Uterus (tissue), 4 donors: ENCODE data around the gene AGPAT4. TPM values are rescaled to one million over a fixed set of nuclear protein-coding genes. Genes with fewer than 3 reads are reported as not detected.
A peak's percentile ranks its signal among the peaks of the same experiment; 100 is the strongest.

Experiments used
- DNase-seq, 2 donors: peaks; one replicate each; pipeline ENCODE4 v3.0.0-alpha.2; 2019 to 2020
- H3K27ac ChIP-seq, 2 donors: fragments of 200-600 bp; sonication (generic); 1 replicate in 1 of 2; 2 replicates in 1 of 2; pipeline ENCODE4 v1.5.1; 2016 to 2018
- H3K27me3 ChIP-seq, 2 donors: fragments of 200-600 bp; sonication (generic); one replicate each; pipeline ENCODE4 v1.5.1; 2018 to 2019; ENCODE audit warnings: control low read depth in 1 of 2
- H3K36me3 ChIP-seq, 2 donors: fragments of 200-600 bp; sonication (generic); one replicate each; pipeline ENCODE4 v1.5.1; 2019; ENCODE audit warnings: control low read depth in 1 of 2
- H3K4me1 ChIP-seq, 2 donors: fragments of 200-600 bp; sonication (generic); one replicate each; pipeline ENCODE4 v1.5.1; 2018 to 2019; ENCODE audit warnings: control low read depth in 1 of 2
- H3K4me3 ChIP-seq, 2 donors: fragments of 200-600 bp; sonication (generic); 1 replicate in 1 of 2; 2 replicates in 1 of 2; pipeline ENCODE4 v1.5.1; 2018 to 2019; ENCODE audit warnings: mild to moderate bottlenecking in 1 of 2
- H3K9me3 ChIP-seq, 2 donors: fragments of 200-600 bp; sonication (generic); one replicate each; pipeline ENCODE4 v1.5.1; 2019; ENCODE audit warnings: control low read depth in 1 of 2
- POLR2A ChIP-seq, 2 donors: fragments of 450-650 bp; IDR thresholded peaks; one replicate each; pipeline ENCODE4 v1.6.1; 2016; ENCODE audit warnings: antibody characterized with exemption in 2 of 2, mild to moderate bottlenecking in 1 of 2, moderate library complexity in 1 of 2
- intact Hi-C: fragments of 100-400 bp; cut with DNase I; formaldehyde crosslinking; loops from one replicate; pipeline ENCODE4 v1.15.1; 2023; ENCODE audit warnings: low total_unique reads
- total RNA-seq, 4 donors: library from RNA; depleted of rRNA in 3 of 4; stranded (reverse); fragments of >200 nt in 3 of 4; gene quantifications; one replicate each; pipeline versions ENCODE4 v1.1.0 to v1.2.4, GENCODE V29; 2014 to 2023
- TF ChIP-seq, protein P1 (sequence below), 4 experiments: fragments of 200-600 bp in 2 of 4; fragments of 450-650 bp in 2 of 4; sonication (generic) in 2 of 4; IDR thresholded peaks; one replicate each; pipeline ENCODE4 v1.5.1; 2016 to 2019; ENCODE audit warnings: antibody characterized with exemption in 4 of 4, mild to moderate bottlenecking in 2 of 4, moderate library complexity in 1 of 4
- donor health status: DM: yes; HTN: yes; CAD: no.

The AGPAT4 gene
- total RNA-seq, 4 donors from 2014 or later: 2.9 to 18.1 (median 15.1) TPM

GRCh38 chr6:161261325-161261724 lies 12.5 kb downstream of the AGPAT4 start:
- Histone ChIP-seq H3K4me1 (no peaks in the 10 kb centered on the region), H3K9me3 (no peaks in the 10 kb centered on the region), H3K27me3 (no peaks in the 10 kb centered on the region), H3K4me3 (no peak overlapping the region), H3K36me3 (no peaks in the 10 kb centered on the region), H3K27ac (no peak overlapping the region)
- TF ChIP-seq, protein P1, sequence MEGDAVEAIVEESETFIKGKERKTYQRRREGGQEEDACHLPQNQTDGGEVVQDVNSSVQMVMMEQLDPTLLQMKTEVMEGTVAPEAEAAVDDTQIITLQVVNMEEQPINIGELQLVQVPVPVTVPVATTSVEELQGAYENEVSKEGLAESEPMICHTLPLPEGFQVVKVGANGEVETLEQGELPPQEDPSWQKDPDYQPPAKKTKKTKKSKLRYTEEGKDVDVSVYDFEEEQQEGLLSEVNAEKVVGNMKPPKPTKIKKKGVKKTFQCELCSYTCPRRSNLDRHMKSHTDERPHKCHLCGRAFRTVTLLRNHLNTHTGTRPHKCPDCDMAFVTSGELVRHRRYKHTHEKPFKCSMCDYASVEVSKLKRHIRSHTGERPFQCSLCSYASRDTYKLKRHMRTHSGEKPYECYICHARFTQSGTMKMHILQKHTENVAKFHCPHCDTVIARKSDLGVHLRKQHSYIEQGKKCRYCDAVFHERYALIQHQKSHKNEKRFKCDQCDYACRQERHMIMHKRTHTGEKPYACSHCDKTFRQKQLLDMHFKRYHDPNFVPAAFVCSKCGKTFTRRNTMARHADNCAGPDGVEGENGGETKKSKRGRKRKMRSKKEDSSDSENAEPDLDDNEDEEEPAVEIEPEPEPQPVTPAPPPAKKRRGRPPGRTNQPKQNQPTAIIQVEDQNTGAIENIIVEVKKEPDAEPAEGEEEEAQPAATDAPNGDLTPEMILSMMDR (IDR thresholded peaks at IDR 0.05): no peak
- no peak for TF ChIP-seq POLR2A (IDR thresholded peaks at IDR 0.05)
- DNase-seq: no peak
- intact Hi-C loops: no loop called here

DNA sequence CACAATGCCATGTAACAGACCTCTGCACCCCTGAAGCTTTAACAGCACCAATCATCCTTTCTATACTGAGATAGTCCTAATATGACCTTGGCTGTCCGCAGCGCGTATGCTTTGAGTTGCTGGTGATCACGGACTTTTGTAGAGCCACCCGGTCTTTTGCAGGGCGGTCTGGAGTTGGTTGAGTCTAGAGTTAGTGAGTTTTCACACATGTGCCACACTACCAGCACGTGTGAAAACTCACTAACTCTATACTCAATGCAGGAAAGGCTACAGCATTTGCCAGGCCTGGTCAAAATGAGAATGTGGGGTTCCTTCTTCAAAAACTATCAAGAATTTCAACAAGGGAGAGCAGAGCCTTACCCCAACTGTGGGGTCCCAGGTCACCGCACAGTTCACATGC lies 14.6 kb downstream of the AGPAT4 start:
- no peaks in the 10 kb centered on the region for H3K9me3 ChIP-seq
- TF ChIP-seq POLR2A (IDR thresholded peaks at IDR 0.05): no peak
- TF ChIP-seq, protein P1 (IDR thresholded peaks at IDR 0.05): no peak
- H3K4me1 ChIP-seq: no peaks in the 10 kb centered on the region
- intact Hi-C loops: no loop called here
- no peak overlapping the region for H3K27ac ChIP-seq
- no peak for DNase-seq
- no peaks in the 10 kb centered on the region for H3K36me3 ChIP-seq
- no peak overlapping the region for H3K4me3 ChIP-seq
- no peaks in the 10 kb centered on the region for H3K27me3 ChIP-seq

- Histone ChIP-seq H3K36me3 (no peaks in the 10 kb centered on the region), H3K27ac (peak overlapping the region; percentile 55 to 75), H3K27me3 (no peaks in the 10 kb centered on the region), H3K4me3 (no peak overlapping the region), H3K4me1 (no peaks in the 10 kb centered on the region), H3K9me3 (no peaks in the 10 kb centered on the region)
- DNase-seq: peak in 1 of 2 donors; percentile 61
- intact Hi-C loops: no loop called here
- no peak for TF ChIP-seq POLR2A (IDR thresholded peaks at IDR 0.05)
- TF ChIP-seq, protein P1 (IDR thresholded peaks at IDR 0.05): no peak
These were observed 15.9 kb downstream of the AGPAT4 start for GRCh38 chr6:161257793-161258457.

- intact Hi-C loops: no loop called here
- no peak for TF ChIP-seq POLR2A (IDR thresholded peaks at IDR 0.05)
- TF ChIP-seq, protein P1 (IDR thresholded peaks at IDR 0.05): no peak
- Histone ChIP-seq H3K9me3 (no peaks in the 10 kb centered on the region), H3K27ac (no peak overlapping the region), H3K36me3 (no peaks in the 10 kb centered on the region), H3K27me3 (no peaks in the 10 kb centered on the region), H3K4me1 (no peaks in the 10 kb centered on the region), H3K4me3 (no peak overlapping the region)
- no peak for DNase-seq
These were observed 17.5 kb downstream of the AGPAT4 start for GRCh38 chr6:161256407-161256806.

- no peak for DNase-seq
- intact Hi-C loops: no loop called here
- H3K27ac ChIP-seq: no peak overlapping the region
- no peaks in the 10 kb centered on the region for H3K36me3 ChIP-seq
- H3K4me1 ChIP-seq: no peaks in the 10 kb centered on the region
- no peaks in the 10 kb centered on the region for H3K9me3 ChIP-seq
- no peaks in the 10 kb centered on the region for H3K27me3 ChIP-seq
- no peak overlapping the region for H3K4me3 ChIP-seq
- TF ChIP-seq, protein P1 (IDR thresholded peaks at IDR 0.05): no peak
- TF ChIP-seq POLR2A (IDR thresholded peaks at IDR 0.05): no peak
These were observed 18.3 kb downstream of the AGPAT4 start for GRCh38 chr6:161255518-161255917.
